DND-41 (cell line): Measurements from ENCODE around the gene GOPC.

Source experiments
- ATAC-seq: fragments of 200-7000 bp; cut with Tn5 transposase; 3 replicates; pipeline ENCODE4 v1.9.1; 2021; ENCODE audit warnings: low read depth; ENCODE audit not compliant: insufficient read depth
- DNase-seq: peaks from one replicate; pipeline ENCODE4 v3.0.0-alpha.2; 2020
- H2AFZ ChIP-seq: 2 replicates; pipeline ENCODE4 v1.6.0; 2012; ENCODE audit warnings: low read depth, low read length
- H3K27ac ChIP-seq: 2 replicates; pipeline ENCODE4 v1.5.1; 2012; ENCODE audit warnings: low read length, inconsistent platforms
- H3K27me3 ChIP-seq: fragments of 200-600 bp; sonication (generic); 2 replicates; pipeline ENCODE4 v1.6.0; 2012; ENCODE audit warnings: low read length, mild to moderate bottlenecking, inconsistent platforms; ENCODE audit not compliant: insufficient read depth, poor library complexity
- H3K36me3 ChIP-seq: 2 replicates; pipeline ENCODE4 v1.5.1; 2012; ENCODE audit warnings: low read length, inconsistent platforms; ENCODE audit not compliant: insufficient read depth
- H3K4me1 ChIP-seq: 2 replicates; pipeline ENCODE4 v1.5.1; 2012; ENCODE audit warnings: mild to moderate bottlenecking, low read length; ENCODE audit not compliant: insufficient read depth
- H3K4me2 ChIP-seq: 2 replicates; pipeline ENCODE4 v1.6.0; 2012; ENCODE audit warnings: mild to moderate bottlenecking, moderate library complexity, low read length, inconsistent platforms; ENCODE audit not compliant: insufficient read depth
- H3K4me3 ChIP-seq, 2 experiments: fragments of 200-600 bp in 1 of 2; shearing (Covaris generic) in 1 of 2; 2 replicates each; pipeline ENCODE4 v1.5.1; 2012 to 2016; ENCODE audit warnings: inconsistent platforms in 2 of 2, low read length in 2 of 2, mild to moderate bottlenecking in 2 of 2, low read depth in 1 of 2, moderate library complexity in 1 of 2
- H3K79me2 ChIP-seq: 2 replicates; pipeline ENCODE4 v1.6.0; 2012; ENCODE audit warnings: low read length, inconsistent platforms; ENCODE audit not compliant: insufficient read depth
- H3K9ac ChIP-seq: 2 replicates; pipeline ENCODE4 v1.6.0; 2012; ENCODE audit warnings: low read depth, mild to moderate bottlenecking, inconsistent platforms, low read length, moderate library complexity
- H3K9me3 ChIP-seq: 2 replicates; pipeline ENCODE4 v1.5.1; 2012; ENCODE audit warnings: low read length, moderate library complexity, mild to moderate bottlenecking, inconsistent platforms; ENCODE audit not compliant: insufficient read depth, severe bottlenecking
- H4K20me1 ChIP-seq: 2 replicates; pipeline ENCODE4 v1.6.0; 2012; ENCODE audit warnings: low read length; ENCODE audit not compliant: insufficient read depth
- EZH2 ChIP-seq: IDR thresholded peaks from 3 replicates; pipeline ENCODE4 v1.6.1; 2012; ENCODE audit warnings: borderline replicate concordance, low read depth, mild to moderate bottlenecking, moderate library complexity, low read length, inconsistent platforms; ENCODE audit not compliant: severe bottlenecking
- TF ChIP-seq, protein P1 (sequence below): IDR thresholded peaks from 2 replicates; pipeline ENCODE4 v1.5.1; 2012; ENCODE audit warnings: borderline replicate concordance, low read length, moderate library complexity, mild to moderate bottlenecking; ENCODE audit not compliant: poor library complexity, severe bottlenecking; ENCODE audit errors: extremely low read depth

Gene GOPC

DNA sequence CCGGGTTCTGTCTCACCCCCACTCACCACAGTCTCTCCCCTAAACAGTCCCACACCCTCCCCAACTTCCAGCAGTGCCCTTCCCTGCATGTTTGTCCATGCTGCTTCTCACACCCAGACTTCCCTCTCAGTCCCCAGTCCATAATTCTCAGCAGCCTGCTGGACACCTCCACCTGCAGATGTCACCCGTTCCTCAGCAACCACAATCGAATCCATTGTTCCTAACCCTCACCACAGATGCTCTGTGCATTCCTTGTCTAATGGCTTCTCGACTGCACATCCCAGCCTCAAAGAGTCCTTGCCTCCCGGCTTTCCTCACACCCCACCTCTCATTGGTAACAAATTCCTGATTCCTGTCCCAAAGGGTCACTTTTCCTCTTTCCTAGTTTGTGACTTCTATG, 55.6 kb downstream of the GOPC start:
- no peaks in the 10 kb centered on the region for H3K9me3 ChIP-seq
- H3K4me1 ChIP-seq = peaks cover 18% of the 10 kb centered on the region
- H3K36me3 ChIP-seq = no peaks in the 10 kb centered on the region
- no peak for TF ChIP-seq EZH2
- TF ChIP-seq, protein P1, sequence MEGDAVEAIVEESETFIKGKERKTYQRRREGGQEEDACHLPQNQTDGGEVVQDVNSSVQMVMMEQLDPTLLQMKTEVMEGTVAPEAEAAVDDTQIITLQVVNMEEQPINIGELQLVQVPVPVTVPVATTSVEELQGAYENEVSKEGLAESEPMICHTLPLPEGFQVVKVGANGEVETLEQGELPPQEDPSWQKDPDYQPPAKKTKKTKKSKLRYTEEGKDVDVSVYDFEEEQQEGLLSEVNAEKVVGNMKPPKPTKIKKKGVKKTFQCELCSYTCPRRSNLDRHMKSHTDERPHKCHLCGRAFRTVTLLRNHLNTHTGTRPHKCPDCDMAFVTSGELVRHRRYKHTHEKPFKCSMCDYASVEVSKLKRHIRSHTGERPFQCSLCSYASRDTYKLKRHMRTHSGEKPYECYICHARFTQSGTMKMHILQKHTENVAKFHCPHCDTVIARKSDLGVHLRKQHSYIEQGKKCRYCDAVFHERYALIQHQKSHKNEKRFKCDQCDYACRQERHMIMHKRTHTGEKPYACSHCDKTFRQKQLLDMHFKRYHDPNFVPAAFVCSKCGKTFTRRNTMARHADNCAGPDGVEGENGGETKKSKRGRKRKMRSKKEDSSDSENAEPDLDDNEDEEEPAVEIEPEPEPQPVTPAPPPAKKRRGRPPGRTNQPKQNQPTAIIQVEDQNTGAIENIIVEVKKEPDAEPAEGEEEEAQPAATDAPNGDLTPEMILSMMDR = no peak
- peaks cover 10% of the 10 kb centered on the region for H3K27me3 ChIP-seq
- no peak overlapping the region for H2AFZ ChIP-seq
- H3K79me2 ChIP-seq = no peaks in the 10 kb centered on the region
- no peak for ATAC-seq
- H3K4me3 ChIP-seq = no peak overlapping the region
- no peaks in the 10 kb centered on the region for H4K20me1 ChIP-seq
- no peak overlapping the region for H3K9ac ChIP-seq
- DNase-seq = no peak
- H3K27ac ChIP-seq = no peak overlapping the region
- no peak overlapping the region for H3K4me2 ChIP-seq

DNA sequence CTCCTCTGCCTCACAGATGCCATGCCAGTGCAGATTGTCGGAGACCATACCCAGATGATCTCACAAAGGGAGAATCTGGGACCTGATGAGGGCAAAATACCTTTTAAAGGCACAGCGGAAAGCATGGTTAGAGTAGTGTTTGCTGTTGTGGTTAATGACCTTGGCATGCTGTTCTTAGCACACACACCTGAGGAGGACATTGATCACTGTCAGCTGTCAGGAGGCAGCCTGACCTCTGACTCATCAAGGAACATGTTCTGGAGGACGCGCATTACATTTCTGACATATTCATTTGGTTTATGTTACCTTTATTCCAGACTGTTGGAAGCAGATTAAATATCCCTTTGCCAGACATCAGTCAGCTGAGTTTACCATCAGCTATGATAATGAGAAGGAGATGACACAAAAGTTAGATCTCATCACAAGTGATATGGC, 57.1 kb downstream of the GOPC start:
- Histone ChIP-seq H3K27ac (no peak overlapping the region), H3K27me3 (peaks cover 10% of the 10 kb centered on the region), H3K9me3 (no peaks in the 10 kb centered on the region), H3K4me2 (no peak overlapping the region), H3K36me3 (no peaks in the 10 kb centered on the region), H3K4me3 (no peak overlapping the region), H3K9ac (no peak overlapping the region), H3K79me2 (no peaks in the 10 kb centered on the region), H2AFZ (no peak overlapping the region), H4K20me1 (no peaks in the 10 kb centered on the region), H3K4me1 (peaks cover 18% of the 10 kb centered on the region)
- no peak for DNase-seq
- no peak for ATAC-seq
- TF ChIP-seq, protein P1 = no peak
- TF ChIP-seq EZH2 = no peak

DNA sequence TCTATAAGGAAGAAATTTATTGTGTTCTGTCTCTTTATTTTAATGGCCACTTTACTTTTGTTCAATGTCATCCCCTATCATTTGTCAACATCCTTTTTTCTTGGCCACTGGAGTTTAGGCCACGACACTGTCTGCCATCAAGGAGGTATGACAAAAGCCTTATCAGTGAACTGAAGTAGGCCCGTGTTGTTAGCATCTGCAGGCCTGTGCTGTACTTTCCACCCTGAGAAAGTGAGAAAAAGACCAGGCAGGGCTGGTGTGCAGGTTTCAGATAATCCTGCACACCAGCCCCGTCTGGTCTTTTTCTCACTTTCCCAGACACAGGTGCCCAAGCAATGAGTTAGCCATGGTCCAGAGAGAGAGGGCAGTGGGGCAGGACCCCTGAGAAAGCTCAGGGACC, 57.6 kb downstream of the GOPC start:
- TF ChIP-seq, protein P1 = no peak
- TF ChIP-seq EZH2 = no peak
- Histone ChIP-seq H3K4me1 (peaks cover 14% of the 10 kb centered on the region), H3K36me3 (no peaks in the 10 kb centered on the region), H3K4me3 (no peak overlapping the region), H2AFZ (no peak overlapping the region), H3K27me3 (peaks cover 10% of the 10 kb centered on the region), H3K4me2 (no peak overlapping the region), H3K9me3 (no peaks in the 10 kb centered on the region), H3K9ac (no peak overlapping the region), H3K79me2 (no peaks in the 10 kb centered on the region), H4K20me1 (no peaks in the 10 kb centered on the region), H3K27ac (no peak overlapping the region)
- no peak for DNase-seq
- no peak for ATAC-seq

DNA sequence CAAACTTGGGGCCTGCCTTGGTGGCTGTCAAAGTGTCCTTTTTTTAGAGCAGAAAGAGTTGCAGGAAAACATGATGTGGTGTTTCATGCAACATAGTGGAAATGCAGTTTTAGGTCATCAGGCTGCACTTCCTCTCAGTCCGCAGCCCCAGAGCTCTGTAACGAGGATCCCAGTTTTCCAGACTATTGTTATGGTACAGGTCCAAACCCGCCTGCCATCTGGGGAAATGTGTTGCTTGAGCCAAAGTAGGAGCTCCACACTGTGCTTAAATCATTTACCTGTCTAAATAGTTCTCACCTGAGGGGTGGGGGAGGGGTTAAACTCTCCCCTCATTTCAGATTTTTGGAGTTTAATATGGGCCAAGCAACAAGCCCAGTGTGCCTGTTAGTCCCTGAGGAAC, 59.8 kb downstream of the GOPC start:
- H3K4me1 ChIP-seq = no peaks in the 10 kb centered on the region
- no peak for ATAC-seq

More for the DNA sequence above, 59.8 kb downstream of the GOPC start:
- Histone ChIP-seq H3K9me3 (no peaks in the 10 kb centered on the region), H3K27me3 (peaks cover 10% of the 10 kb centered on the region), H3K27ac (no peak overlapping the region), H2AFZ (no peak overlapping the region), H3K4me3 (no peak overlapping the region), H4K20me1 (no peaks in the 10 kb centered on the region), H3K4me2 (no peak overlapping the region), H3K9ac (no peak overlapping the region), H3K79me2 (no peaks in the 10 kb centered on the region), H3K36me3 (no peaks in the 10 kb centered on the region)
- no peak for DNase-seq
- TF ChIP-seq, protein P1 = no peak
- no peak for TF ChIP-seq EZH2
